ENCODE results near the gene CENPX. TPM values are rescaled to one million over a fixed set of nuclear protein-coding genes. Genes with fewer than 3 reads are reported as not detected.
A peak's percentile ranks its signal among the peaks of the same experiment; 100 is the strongest.

The CENPX gene
- total RNA-seq, 1 donor from 2014 or later = 74.3 TPM

DNA sequence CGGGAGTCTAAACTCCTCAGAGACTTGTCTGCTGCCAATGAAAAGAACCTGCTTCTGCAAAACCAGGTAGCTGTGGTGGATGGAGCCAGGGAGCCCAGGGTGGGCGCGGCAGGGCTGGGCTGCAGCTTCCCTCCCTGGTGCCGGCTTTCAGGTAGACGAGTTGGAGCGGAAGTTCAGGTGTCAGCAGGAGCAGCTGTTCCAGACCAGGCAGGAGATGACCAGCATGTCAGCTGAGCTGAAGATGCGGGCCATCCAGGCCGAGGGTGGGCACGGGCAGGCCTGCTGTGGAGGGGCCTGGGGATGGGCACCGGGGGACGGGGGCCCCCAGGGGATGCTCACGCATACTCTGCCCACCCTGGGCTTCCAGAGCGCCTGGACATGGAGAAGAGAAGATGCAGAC lies 5.6 kb upstream of the CENPX start:
- no peak for DNase-seq (ENCODE audit: extremely low read depth, low read depth, low spot score)

DNA sequence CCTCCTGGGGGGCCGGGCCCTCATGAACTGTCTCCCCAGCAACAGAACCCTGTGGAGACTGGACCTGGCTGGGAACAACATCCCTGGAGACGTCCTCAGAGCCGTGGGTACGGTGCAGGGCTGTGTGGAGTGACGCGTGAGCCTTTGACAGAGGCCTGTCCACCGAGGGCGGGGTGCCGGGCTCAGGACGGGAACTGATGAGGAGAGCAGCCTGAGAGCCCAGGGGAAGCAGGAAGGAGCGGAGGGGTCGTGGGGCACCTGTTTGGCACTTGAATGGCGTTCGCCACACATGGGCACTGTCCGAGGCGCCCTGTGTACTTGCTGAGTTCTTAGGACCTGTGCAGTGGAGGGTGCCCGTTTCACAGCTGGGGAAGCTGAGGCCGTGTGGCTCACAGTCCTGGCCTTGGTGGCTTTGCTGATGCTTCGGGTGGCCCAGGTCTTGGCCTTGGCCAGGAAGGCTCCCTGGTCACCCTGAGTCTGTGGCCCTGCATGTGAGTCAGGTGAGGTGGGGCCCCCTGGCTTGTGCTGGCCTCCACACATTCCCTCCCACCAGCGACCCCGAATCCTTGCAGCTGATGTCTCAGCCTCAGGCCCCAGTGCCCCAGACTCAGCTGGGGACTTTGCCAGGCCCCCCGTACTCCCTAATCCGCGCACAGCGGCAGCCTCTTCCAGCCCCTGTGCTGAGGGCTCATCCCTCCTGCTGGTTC lies 2.9 kb upstream of the CENPX start:
- no peak for DNase-seq (ENCODE audit: extremely low read depth, low read depth, low spot score)

DNA sequence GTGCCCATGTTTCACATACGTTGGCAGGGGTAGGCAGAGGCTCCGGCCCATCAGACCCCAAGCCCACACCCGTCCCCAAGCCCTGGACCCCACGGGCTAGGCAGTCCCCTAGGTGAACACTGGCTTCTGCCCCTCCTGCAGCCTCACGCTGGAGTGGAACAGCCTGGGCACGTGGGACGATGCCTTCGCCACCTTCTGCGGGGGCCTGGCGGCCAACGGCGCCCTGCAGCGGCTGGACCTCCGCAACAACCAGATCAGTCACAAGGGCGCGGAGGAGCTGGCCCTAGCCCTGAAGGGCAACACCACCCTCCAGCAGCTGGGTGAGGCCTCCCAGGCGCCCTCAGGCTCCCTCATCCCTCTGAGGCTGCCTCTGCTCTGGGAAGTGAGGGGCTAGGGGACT lies 2.2 kb upstream of the CENPX start:
- DNase-seq (ENCODE audit: extremely low read depth, low read depth, low spot score) = no peak

DNA sequence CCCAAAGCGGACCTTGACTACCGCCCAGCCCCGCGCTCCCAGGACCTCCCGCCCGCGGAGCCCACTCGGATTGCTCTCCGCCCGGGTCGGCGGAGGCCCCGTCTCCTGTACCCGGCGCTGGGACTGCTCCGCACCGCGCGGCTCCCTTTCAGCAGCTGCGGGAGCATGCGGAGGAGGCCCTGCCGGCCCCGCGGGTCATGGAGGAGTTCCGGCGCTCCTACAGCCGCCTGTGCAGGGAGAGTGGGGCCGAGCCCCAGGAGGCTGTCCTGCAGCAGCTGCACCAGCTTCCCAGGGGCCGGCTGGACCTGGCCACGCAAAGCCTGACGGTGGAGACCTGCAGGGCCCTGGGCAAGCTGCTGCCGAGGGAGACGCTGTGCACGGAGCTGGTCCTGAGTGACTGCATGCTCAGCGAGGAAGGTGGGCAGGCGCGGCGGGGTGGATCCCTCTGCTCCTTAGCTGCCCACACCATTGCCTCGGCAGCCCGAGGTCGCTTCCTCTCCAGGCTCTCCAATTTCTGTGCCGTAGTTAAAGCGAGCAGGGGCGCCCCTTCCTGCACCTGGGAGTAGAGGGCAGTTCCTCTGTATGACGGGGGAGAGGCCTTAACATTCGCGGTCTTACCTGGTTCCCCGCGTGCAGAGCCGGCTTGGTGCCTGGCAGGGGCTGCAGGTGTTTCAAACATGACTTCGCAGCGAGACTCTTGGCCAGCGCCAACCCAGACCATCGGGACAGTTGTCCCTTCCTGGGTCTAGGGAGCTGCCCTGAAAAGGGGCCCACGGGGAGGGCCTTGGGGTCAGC lies 966 bp upstream of the CENPX start:
- DNase-seq (ENCODE audit: extremely low read depth, low read depth, low spot score) = no peak

DNA sequence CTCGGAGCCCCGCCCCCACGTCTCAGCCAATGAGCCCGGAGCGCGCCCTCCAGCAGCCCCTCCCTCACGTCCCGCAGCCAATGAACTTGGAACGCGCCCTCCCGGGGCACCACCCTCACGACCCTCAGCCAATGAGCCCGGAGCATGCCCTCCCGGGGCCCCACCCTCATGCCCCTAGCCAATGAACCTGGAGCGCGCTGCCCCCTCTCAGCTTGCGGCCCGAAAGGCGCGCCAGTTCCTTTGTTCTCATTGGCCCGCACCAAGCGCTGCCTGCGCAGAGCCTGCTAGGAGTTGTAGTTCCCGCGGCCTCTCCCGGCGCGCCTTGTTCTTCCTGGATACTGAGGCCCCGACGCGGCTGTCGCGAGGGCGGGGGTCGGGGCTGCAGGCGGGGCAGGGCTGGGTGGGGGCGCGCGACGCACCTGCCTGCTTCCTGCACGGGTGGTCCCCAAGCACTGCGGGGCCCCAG lies 336 bp upstream of the CENPX start, which contains the start of gene LRRC45:
LRRC45 (plus strand) TSS at position 325 of the 466 bp plus-strand sequence. CDS start 339 bp downstream, outside the sequence.
- peak; percentile 84 for DNase-seq (ENCODE audit: extremely low read depth, low read depth, low spot score)

DNA sequence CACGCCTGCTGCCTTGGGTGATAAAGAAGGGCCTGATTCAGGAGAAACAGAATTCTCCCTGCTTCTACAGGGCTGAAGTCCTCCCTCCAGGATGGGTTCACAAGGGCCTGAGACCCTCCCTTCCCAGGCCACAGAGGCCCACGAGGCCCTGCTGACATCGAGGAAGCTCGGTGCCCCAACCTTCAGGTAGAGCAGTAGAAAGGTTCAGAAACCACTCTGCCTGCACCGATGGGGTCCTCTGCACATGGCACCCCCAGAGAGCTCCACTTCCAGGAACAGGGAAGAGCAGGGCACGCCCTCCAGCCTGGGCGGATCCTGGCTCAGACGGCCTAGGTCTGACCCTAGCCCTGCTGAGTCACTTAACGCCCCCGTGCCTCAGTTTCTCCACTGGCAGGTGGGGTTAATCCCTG lies 773 bp downstream of the CENPX start:
- no peak for DNase-seq (ENCODE audit: extremely low read depth, low read depth, low spot score)

DNA sequence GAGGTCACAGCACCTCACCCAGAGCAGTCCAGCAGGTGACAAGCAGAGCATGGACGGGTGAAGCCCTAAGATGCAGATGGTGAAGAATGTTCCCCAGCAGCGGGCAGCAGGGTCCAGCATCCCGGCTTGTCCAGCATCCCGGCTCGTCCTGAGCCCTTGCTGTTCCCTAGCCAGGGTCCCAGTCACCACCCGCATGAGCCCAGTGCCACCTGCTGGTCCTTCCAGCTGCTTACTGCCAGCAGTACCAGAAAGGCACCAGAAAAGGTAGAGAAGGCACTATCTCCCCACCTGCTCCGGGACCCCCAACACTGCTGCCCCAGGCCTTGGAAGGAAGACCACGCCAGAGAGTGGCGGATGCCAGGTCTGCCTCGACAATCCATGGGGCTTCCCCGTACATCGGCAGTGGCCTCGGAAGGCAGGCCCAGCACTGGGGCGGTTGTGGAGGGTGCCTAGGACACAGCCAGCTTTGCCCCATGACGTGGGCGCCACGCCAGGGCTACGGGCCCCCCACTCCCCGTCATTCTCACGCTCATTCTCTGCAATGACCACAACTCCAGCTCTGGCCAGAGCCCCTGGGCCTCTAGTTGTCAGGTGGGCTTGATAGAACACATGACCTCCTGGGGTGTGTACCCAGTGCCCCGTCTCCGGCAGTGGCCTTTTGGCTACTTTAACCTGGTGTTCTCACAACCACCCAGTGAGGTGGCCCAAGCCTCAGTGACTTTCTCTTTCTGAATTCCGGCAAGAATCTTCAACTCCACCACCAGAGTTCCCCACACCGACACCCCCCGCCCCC lies 1.4 kb downstream of the CENPX start:
- no peak for DNase-seq (ENCODE audit: extremely low read depth, low read depth, low spot score)

DNA sequence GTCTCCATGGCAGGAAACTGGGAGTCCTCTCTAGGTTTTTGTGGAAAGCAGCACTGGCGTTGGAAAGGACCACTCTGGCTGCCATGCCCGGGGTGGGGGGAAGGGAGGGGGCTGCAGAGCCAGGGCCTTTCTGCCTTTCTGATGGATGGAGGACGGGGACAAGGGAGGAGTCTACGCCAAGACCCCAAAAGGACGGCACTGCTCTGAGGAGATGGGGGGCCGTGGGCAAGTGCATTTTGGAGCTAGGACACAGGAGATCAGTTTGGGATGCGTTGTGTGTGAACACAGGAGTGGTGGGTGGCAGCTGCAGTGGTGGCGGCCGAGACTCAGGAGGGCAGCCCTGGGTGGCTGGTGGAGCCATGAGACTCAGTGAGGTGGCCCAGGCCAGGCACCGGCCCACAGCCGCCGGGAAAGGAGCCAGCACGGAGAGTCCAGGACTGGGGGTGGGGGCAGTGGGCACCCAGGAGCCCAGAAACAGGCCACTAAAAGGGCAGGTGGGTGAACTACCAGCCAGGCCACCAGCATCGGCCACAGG lies 2.0 kb downstream of the CENPX start:
- no peak for DNase-seq (ENCODE audit: extremely low read depth, low read depth, low spot score)

DNA sequence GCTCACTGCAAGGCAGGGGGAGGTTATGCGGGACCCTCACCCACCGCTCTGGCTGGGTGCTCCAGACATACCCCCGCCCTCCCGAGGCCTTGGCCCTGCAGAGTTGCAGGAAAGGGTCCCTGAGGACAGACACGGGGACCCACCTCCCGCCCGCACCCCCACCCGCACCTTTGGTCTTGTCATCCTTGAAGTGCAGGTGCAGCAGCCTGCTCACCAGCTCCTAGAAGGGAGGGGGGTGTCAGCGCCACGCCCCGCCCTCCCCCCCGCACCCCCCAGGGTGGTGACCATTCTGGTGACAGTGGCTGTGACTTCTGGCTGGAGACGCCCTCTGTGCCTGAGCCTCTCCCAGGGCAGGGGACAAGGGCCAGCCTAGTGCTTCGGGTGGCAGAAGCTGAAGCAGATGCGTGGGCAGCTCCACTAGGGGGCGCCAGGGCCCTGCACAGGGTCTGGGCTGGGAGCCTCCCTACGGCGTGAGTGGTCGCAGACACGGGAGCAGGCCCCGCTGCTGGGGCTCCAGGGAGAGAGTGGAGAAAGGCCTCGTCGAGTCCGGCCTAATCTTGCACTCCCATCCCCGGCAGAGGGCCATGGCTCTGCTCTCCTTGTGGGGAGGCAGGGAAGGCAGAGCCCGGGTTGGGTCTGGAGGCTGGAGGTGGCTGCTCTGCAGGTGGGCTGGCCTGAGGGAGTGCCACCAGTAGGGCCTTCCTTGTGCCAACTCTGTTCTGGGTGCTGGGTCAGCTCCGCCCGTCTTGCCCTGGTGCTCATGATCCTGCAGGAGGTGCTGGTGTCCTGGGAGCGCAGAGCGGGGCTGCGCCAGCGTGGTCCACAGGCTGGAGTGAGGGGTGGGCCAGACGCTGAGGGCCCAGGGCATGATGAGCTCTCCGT lies 2.7 kb downstream of the CENPX start:
- no peak for DNase-seq (ENCODE audit: extremely low read depth, low read depth, low spot score)

DNA sequence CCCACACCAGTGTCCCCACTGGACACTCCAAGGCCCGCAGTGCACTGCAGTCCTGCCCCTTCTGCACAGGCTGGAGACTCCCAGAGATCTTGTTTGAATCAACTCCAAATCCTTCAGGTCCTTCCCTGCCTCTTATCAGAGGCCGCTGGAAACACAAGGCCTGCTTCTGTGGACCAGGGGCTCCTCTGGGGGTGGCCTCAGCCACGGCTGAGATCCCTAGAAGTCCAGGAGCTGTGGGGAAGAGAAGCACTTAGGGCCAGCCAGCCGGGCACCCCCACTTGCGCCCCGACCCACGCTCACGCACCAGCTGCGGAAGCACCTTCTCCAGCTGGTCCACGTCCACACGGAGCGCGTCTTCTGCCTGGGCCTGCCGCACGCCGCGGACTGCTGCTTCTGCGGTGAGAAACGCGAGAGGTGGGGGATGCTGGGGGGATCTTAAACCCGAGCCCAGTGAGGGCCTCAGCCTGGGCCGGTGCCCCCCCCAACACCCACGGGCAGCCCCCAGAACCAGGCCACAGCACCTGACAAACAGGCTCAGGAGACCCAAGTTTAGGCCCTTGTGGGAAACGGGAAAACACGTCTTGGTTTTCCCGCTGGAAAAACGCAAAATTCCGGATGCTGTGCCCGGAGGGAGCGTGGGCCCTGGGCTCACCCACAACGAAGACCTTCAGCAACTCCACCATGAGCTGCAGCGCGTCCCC lies 3.5 kb downstream of the CENPX start:
- DNase-seq (ENCODE audit: extremely low read depth, low read depth, low spot score) = no peak

DNA sequence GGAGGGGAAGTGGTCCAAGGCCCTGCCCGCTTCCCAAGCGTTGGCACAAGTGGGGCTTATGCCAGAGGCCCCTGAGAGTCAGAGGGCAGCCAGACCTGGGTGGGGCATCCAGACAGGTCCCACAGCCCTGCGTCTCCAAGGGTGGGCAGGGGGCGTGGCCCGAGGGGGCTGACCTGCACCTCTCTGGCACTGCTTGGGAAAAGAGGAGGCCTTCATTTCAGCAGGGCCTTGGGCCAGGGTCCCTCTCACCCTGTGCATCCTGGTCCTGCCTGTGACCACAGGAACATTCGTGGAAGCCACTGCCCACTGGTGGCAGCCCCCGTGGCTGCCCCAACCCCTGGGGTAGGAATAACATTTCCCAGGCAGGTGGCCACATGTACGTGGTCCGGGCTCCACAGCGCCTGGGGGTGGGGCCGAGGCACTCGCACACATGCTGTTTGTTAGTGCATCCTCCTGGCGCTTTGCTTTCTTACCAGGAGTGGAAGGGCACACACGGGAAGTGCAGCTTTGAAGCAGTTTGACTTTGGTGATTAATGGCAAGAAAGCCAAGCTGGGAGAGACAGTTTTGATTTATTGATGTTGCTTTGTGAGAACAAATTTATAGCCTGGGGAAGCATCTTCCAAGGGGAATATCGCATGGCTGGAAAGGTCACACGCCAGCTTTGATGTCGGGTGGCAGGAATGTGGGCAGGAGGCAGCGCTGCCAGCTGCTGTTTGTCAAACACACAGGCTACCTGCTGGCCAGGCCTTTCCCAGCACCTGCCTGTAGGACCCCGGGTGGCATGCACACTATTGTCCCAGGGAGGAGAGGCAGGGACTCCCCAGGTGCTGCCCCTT lies 4.3 kb downstream of the CENPX start:
- no peak for DNase-seq (ENCODE audit: extremely low read depth, low read depth, low spot score)

DNA sequence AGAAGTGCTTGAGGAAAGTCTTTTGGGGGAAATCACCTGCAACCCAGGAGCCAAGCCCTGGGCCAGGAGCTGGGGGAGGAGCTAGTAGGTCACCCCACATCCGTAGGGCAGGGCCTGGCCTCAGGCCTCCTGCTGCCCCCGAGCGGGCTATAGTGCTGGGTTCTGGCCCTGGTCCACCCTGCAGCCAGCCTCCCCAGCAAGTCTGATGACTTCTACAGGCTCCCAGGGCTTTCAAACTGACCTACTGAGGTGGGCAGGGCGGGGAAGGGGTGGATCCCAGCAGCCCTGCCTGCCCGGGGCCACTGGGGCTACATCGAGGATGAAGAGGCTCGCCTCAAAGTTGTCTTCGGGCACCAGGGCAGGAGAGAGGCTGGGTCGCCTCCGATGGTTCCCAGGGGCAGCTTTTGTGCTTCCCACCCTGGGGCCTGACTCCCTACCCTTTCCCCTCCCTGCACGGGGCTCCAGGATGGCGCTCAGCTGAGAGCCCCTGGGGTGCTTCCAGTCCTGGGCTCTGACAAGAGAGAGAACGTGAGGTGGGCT lies 5.0 kb downstream of the CENPX start:
- DNase-seq (ENCODE audit: extremely low read depth, low read depth, low spot score) = no peak

DNA sequence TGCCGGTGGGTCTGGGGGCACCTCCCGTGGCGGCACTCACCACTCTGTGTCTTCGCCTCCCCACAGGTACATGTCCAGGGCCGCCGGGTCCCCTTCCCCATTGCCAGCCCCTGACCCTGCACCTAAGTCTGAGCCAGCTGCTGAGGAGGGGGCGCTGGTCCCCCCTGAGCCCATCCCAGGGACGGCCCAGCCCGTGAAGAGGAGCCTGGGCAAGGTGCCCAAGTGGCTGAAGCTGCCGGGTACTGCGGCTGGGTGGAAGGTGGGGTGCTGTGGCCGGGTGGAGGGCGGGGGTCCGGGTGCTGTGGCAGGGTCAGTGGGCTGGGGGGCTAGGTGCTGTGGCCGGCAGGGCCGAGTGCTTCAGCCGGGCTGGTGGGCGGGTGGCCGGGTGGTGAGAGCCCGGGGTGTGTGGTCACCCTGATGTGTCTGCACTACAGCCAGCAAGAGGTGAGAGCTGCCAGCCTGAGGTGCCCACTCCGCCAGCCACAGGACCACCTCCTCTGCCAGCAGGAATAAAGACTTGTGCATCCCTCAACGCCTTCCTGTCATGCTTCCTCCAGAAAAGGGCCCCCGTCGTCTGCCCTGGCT lies 5.7 kb downstream of the CENPX start:
- DNase-seq (ENCODE audit: extremely low read depth, low read depth, low spot score) = no peak

DNA sequence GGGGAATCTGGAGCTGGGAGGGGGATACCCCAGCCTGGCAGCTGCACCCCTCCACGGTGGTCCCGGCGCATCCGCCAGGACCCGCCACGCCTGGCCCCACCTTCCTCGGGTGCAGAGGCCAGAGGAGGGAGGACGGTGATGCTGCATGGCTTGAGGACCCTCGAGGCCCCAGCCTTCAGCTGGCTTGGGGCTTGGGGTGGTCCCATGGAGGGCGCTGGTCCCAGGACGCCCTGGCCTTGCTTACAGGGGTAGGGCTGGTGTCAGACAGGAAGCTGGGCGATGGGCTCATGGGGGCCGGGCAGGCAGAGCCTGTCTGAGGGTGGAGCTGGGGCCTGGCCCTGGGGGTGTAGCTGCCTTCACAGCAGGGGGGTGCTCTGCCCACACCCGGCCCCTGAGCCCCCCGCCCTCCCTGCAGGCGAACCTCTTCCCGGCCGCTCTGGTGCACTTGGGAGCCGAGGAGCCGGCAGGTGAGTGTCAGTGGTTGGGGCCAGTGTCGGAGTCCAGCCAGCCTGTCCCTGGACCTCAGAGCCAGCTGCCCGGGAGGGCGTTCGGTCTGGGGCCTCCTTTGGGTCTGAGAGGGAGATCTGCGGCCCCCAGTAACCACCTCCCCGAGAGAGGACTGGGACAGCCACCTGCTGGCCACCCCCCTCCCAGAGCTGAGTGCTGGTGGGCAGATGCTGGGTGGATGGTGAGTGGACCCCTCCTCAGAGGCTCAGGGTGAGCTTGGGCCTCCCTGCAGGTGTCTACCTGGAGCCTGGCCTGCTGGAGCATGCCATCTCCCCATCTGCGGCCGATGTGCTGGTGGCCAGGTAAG lies 6.4 kb downstream of the CENPX start:
- DNase-seq (ENCODE audit: extremely low read depth, low read depth, low spot score) = no peak

DNA sequence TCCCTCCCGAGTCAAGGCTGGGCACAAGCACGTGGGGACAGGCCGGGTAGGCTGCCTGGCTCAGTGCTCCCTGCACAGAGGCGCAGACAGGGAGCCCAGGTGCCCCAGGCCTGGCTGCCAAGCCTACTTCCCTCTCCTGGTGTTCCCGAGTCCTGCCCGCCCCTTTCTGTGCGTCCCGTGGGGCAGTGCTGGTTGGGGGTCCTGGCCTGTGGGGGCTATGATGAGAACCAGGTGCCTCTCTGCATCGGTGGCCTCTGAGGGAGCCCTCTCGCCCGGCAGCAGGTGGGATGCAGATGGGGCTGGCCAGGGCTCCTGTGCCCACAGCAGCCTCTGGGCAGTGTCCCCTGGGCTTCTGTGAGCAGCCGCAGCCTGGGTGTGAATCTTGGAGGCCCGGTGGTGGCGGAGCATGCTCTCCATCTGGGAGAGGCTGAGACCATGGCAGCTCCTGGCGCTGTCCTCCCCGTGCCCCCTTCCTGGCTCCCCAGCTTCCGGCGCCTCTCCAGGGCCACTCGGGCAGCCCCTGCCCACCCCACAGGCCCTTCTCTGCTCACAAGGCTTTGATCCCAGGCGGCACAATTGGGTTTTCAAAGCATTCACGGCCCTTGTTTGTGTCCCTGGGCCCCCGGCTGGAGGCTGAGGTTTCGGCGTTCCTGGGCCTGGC lies 7.2 kb downstream of the CENPX start:
- DNase-seq (ENCODE audit: extremely low read depth, low read depth, low spot score) = no peak

DNA sequence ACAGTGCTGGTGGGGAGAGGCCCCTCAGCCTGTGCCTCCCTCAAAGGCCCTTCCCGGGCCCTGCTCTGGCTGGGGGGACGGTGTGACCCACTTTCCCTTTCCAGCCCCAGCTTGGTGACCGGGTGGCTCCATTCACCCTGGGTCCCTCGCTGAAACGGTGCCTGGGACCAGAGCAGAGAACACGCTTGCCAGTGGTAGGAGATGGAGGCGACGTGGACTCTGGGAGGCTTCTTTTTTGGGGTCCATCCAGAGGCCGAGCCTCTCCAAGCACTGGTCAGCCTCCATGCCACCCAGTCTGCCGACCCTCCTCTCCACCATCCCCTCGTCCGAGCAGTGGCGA lies 7.7 kb downstream of the CENPX start:
- DNase-seq (ENCODE audit: extremely low read depth, low read depth, low spot score) = no peak

DNA sequence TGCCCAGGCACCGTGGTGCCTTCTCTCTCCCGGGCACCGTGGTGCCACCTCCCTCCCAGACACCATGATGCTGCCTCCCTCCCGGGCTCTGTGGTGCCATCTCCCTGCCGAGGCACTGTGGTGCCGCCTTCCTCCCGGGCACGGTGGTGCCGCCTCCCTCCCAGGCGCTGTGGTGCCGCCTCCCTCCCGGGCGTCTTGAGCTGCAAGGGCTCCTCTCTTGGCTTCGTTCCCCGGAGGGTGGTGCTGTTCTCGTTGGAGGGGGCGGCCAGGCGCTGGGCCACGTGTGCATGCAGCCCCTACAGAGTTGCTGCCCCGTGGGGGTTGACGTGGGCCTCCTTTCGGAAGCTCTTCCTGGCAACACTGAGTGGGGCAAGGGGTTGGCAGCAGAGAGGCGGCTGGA lies 8.2 kb downstream of the CENPX start:
- no peak for DNase-seq (ENCODE audit: extremely low read depth, low read depth, low spot score)

All from glomerular endothelial cell (primary cell).